H1 (cell line): ENCODE results near the gene SPINDOC. TPM values are rescaled to one million over a fixed set of nuclear protein-coding genes. Genes with fewer than 3 reads are reported as not detected.

ENCODE experiments used
- CREB1 ChIP-seq: IDR thresholded peaks from 2 replicates; pipeline ENCODE4 v1.6.1; 2012; ENCODE audit warnings: inconsistent platforms
- polyA plus RNA-seq, 7 experiments: library from polyadenylated mRNA; depleted of rRNA in 3 of 7; stranded (reverse) in 5 of 7; unstranded in 2 of 7; fragments of >200 nt in 5 of 7; fragments of 200-250 nt in 2 of 7; gene quantifications; 1 replicate in 5 of 7; 2 replicates in 1 of 7; 4 replicates in 1 of 7; pipeline versions ENCODE4 v1.2.1 to v1.2.3, GENCODE V29; 2011 to 2013; ENCODE audit warnings: missing spikeins in 2 of 7, mixed read lengths in 2 of 7
- total RNA-seq: library from RNA; stranded (reverse); fragmentation: NEBNext Ultra II Directional; extraction: Animal tissue kit (Norgen Biotek cat#: 25700); gene quantifications from 2 replicates; pipeline ENCODE4 v1.2.1, GENCODE V29; 2021

Gene SPINDOC
- total and polyA plus RNA-seq, 2 of the 8 experiments (the other 6 are each of a cell fraction or from before 2014, with no cell fraction given): 78.7 to 99.7 TPM

DNA sequence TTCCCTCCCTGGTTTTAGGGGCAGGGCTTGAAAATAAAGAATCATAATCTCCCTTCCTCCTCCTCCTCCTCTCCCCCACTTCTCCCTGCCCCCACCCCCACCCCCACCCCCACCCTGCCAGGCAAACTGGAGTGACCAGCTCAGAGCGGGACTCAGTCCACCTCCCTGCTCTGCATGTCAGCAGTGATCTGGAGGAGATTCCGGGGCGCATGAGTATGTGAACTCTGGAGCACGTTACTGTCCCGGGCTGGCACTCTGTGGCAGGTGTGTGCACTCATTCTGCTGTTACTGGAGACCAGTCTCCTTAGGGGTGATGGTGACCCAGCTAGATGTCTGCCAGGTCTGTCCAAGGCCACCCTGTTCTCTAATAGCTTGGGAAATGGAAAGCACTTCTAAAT is 59.5 kb downstream of the SPINDOC start (continued):
- no peak for TF ChIP-seq CREB1
